Mesodermal cell (in vitro differentiated cells): ENCODE measurements around the gene KIAA1217.

ENCODE experiments used
- H3K27ac ChIP-seq: 2 replicates; pipeline ENCODE4 v1.7.0; 2013; ENCODE audit warnings: mild to moderate bottlenecking, low read depth, low read length, moderate library complexity; ENCODE audit not compliant: severe bottlenecking
- H3K36me3 ChIP-seq: 2 replicates; pipeline ENCODE4 v1.7.1; 2013; ENCODE audit warnings: mild to moderate bottlenecking, low read length, moderate library complexity; ENCODE audit not compliant: control insufficient read depth, insufficient read depth
- H3K4me1 ChIP-seq: one replicate; pipeline ENCODE4 v1.7.1; 2013; ENCODE audit warnings: mild to moderate bottlenecking, low read length; ENCODE audit not compliant: insufficient read depth, control insufficient read depth, poor library complexity, severe bottlenecking
- H3K4me3 ChIP-seq: 2 replicates; pipeline ENCODE4 v1.7.0; 2013; ENCODE audit warnings: low read length, control low read depth, mild to moderate bottlenecking; ENCODE audit not compliant: insufficient read depth, poor library complexity, severe bottlenecking; ENCODE audit errors: extremely low read depth
- H3K9me3 ChIP-seq: 2 replicates; pipeline ENCODE4 v1.7.1; 2013; ENCODE audit warnings: mild to moderate bottlenecking, low read length, moderate library complexity; ENCODE audit not compliant: control insufficient read depth
- whole genome bisulfite sequencing, 2 experiments: methylation state at CpG; one replicate each; pipeline ENCODE4 v1.1.5; 2013; ENCODE audit warnings: missing lambda C conversion rate in 2 of 2; ENCODE audit not compliant: insufficient coverage in 2 of 2; 5-methylcytosine and 5-hydroxymethylcytosine counted together

Gene KIAA1217

DNA sequence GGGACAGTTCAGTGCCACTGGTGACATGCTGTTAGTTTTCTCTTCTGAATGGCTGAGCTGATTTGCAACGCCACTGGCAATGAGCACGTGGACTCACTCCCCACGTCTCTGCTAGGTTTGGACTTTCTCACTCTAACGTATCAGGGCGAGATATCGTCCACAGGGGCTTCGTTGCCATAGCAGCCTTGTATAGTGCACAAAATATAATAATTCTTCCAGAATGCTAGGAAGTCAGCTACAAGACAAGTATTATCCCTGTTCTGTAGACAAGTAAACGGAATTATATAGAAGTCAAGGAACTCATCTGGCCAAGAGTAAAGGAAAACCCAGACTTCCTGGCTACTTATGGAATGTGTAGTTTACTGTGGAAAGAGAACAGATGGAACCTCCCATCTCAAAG is 288.0 kb downstream of the KIAA1217 start:
- 98% methylated on average over 7 to 8 of the region's 8 CpGs for WGBS, 2 experiments
- H3K4me1 ChIP-seq: no peaks in the 10 kb centered on the region
- H3K9me3 ChIP-seq: no peaks in the 10 kb centered on the region
- no peak overlapping the region for H3K27ac ChIP-seq
- H3K36me3 ChIP-seq: no peaks in the 10 kb centered on the region
- H3K4me3 ChIP-seq: no peak overlapping the region

DNA sequence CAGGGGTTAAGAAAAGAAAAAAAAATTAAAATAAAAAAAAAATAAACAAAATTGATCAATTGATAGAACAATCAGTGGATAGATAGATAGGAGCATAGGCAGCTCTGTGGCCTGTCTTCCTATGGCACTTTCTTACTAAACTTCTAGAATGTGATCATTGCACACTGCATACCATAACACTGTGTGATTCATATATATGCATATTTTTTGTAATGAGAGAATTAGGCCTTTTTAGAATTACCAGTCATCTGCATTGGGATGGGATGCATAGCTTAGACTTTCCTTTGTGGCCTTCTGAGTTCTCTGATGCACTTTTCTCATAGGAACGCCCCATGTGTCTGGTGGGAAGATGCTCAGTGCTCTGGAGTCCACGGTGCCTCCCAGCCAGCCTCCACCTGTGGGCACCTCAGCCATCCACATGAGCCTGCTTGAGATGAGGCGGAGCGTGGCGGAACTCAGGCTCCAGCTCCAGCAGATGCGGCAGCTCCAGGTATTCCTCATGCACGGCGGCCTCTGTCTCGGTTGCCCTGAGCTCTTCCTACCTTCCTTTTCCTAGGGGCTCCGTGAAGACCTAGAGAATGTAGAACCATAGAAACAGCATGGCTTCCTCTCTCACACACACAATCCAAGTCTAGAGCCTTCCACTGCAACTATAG is 292.2 kb downstream of the KIAA1217 start:
- 94 to 99% methylated on average over 9 of the region's 10 CpGs for WGBS, 2 experiments
- Histone ChIP-seq H3K4me3 (no peak overlapping the region), H3K4me1 (no peaks in the 10 kb centered on the region), H3K36me3 (no peaks in the 10 kb centered on the region), H3K27ac (no peak overlapping the region), H3K9me3 (no peaks in the 10 kb centered on the region)

DNA sequence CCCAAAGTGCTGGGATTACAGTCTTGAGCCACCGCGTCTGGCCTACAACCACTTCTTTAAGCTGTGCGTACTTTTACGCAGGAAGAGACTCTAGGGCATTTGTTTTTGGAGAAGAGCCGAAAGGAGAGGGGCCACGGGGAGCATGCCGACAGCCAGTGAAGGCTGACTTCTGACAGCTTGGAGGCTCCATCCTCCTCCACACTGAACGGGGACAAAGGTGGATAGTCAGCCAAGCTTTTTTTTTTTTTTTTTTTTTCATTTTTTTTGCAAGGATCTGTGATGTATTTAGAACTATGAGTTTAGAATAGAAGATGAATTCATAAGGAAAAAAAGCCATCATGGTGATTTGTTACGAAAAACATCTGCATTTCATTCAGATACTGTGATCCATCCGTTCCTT is 293.1 kb downstream of the KIAA1217 start:
- WGBS, 2 experiments: 95 to 98% methylated on average over 5 to 9 of the region's 10 CpGs
- Histone ChIP-seq H3K27ac (no peak overlapping the region), H3K36me3 (peaks cover under 1% of the 10 kb centered on the region)

DNA sequence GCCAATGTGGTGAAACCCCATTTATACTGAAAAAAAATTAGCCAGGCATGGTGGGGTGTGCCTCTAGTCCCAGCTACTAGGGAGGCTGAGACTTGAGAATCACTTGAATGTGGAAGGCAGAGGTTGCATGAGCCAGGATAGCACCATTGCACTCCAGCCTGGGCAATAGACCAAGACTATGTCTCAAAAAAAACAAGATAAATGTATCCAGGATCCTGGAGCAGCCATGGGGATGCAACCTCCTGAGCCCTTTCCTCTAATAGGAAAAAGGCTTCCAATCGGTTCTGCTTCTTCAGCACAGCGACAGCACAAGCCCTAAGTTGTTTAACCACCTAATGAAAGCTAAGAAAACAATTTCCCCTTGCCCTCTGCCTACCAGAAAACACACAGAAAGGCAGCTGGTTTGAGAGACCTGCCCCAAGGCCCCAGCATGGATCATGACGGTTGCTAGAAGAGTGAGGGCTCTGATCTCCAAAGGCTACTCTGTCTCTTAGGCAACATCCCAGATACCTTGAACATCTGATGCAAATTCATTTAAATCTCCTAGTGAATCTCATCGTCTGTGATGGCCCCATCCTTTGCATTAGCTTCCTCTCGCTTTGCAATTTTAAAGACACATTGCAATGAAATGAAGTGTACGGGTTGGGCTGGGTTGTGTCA is 294.0 kb downstream of the KIAA1217 start:
- H3K4me3 ChIP-seq: no peak overlapping the region
- 85 to 88% methylated on average over 3 to 5 of the region's 6 CpGs for WGBS, 2 experiments
- no peaks in the 10 kb centered on the region for H3K4me1 ChIP-seq
- no peaks in the 10 kb centered on the region for H3K9me3 ChIP-seq
- peaks cover 4% of the 10 kb centered on the region for H3K36me3 ChIP-seq
- H3K27ac ChIP-seq: no peak overlapping the region

More for the DNA sequence above, 293.1 kb downstream of the KIAA1217 start:
- H3K9me3 ChIP-seq: no peaks in the 10 kb centered on the region
- no peaks in the 10 kb centered on the region for H3K4me1 ChIP-seq
- no peak overlapping the region for H3K4me3 ChIP-seq

DNA sequence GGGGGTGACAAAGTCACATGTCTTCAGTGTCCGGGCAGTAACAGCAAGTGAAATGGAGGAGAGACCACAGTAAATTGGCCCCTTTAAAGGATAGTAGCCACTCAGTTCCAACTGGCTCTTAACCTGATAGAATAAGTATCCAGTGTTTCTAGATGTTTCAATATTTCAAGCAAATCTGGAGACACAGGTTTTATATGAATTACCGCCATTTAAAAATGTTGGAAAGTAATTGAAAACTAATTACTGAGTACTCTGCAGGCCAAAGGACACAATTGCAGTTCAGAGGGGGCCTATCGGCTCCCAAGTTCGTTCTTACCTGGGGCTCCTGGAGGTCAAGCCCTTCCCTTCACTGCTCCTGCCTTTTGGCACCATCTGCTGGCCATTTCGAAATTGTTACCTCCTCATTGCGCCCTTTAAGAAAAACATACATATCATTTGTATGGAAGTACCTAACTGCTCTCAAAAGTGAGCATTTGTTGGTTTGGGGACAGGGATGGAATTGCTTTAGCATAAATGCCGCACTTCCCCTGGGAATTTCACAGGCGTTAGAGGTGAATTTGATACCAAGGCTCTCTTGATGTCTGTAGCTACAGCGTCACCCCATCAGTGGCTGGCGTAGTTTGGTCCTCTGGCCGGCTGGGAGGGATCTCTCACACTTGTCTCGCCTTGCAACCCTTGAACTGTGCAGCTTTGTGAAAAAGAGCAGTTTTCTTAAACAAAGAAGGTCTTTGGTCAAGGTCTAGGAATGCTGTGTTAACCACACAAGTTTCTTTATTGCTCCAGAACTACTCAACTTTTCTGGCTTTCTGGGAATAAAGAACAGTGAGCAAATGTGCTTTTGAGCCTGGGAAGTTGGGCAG is 294.8 kb downstream of the KIAA1217 start:
- H3K36me3 ChIP-seq: peaks cover 4% of the 10 kb centered on the region
- no peaks in the 10 kb centered on the region for H3K9me3 ChIP-seq
- 56 to 62% methylated on average over 9 of the region's 12 CpGs for WGBS, 2 experiments
- H3K4me3 ChIP-seq: no peak overlapping the region
- H3K27ac ChIP-seq: no peak overlapping the region
- H3K4me1 ChIP-seq: no peaks in the 10 kb centered on the region

DNA sequence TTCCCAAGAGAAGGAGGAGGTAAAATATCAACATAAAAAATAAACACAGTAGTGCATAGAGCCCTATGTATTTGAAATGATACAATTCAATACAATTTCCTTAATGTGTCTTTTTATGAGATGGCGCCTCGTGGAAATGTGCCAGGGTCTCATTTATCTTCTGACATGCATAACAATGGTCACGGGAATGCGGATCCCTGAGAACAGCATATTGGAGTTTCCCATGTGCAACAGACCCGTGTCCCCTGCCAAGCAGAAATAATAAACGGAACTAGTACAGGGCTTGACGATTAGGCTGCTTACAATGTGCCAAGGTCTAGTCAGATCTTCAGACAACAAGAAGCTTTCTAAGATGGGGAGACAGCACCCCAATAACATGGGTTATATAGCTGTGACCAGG is 296.8 kb downstream of the KIAA1217 start:
- WGBS, 2 experiments: 88 to 89% methylated on average over 5 to 7 of the region's 7 CpGs

DNA sequence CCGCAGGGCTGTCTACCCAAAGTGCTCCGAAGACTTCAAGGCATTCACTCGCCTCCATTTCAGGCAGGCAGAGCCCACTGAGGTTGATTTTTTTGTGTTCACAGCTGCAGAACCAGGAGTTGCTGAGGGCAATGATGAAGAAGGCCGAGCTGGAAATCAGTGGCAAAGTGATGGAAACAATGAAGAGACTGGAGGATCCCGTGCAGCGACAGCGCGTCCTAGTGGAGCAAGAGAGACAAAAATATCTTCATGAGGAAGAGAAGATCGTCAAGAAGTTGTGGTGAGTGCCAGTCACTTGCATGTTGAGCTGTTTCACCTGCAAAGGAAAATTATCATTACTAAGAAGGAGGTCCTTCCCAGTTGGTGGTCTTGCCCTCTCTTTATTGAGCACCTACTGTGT is 304.2 kb downstream of the KIAA1217 start:
- 89% methylated on average over 3 to 9 of the region's 9 CpGs for WGBS, 2 experiments
- H3K4me3 ChIP-seq: no peak overlapping the region
- no peaks in the 10 kb centered on the region for H3K9me3 ChIP-seq
- peaks cover 3% of the 10 kb centered on the region for H3K36me3 ChIP-seq
- no peaks in the 10 kb centered on the region for H3K4me1 ChIP-seq
- no peak overlapping the region for H3K27ac ChIP-seq

More for the DNA sequence above, 296.8 kb downstream of the KIAA1217 start:
- Histone ChIP-seq H3K4me3 (no peak overlapping the region), H3K9me3 (no peaks in the 10 kb centered on the region), H3K4me1 (no peaks in the 10 kb centered on the region), H3K36me3 (peaks cover 4% of the 10 kb centered on the region), H3K27ac (no peak overlapping the region)

DNA sequence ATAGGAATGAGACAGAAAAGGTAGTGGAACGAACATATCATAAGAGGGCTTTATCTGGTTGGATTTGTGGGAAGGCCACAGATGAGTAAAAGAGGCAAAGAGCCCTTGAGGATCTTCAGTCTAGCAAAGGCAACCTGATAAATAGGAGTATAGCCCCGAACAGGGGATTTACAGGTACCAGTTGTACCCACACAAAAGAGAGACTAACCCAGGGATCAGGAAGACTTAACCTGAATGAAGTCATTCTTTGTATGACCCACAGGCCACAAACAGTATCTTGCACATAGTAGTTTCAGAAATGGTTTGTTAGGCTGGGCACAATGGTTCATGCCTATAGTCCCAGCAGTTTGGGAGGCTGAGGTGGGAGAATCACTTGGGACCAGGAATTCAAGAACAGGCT is 306.5 kb downstream of the KIAA1217 start:
- peaks cover 3% of the 10 kb centered on the region for H3K36me3 ChIP-seq
- WGBS, 2 experiments: 93 to 100% methylated on average over 1 to 2 of the region's 2 CpGs
- H3K27ac ChIP-seq: no peak overlapping the region
- H3K4me1 ChIP-seq: no peaks in the 10 kb centered on the region
- H3K9me3 ChIP-seq: no peaks in the 10 kb centered on the region
- H3K4me3 ChIP-seq: no peak overlapping the region

DNA sequence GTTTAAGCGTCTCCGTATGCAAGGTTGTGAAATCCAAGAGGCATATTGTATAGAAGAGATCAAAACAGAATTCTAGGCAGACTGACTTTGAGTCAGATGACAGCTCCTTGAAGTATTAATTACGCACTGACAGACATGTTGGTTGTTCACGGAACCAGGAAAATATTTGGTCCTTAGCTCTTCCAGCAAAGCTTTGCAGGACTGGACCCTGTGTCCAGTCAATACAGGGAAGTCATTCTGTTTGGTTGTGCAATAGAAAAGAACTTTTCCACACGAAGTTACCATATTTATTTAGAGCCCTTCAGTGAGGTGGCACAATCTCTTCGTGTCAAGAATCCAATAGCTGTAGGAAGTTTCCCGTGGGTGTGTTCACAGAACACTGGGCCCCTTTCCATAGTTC is 309.5 kb downstream of the KIAA1217 start:
- peaks cover 2% of the 10 kb centered on the region for H3K36me3 ChIP-seq
- H3K4me1 ChIP-seq: no peaks in the 10 kb centered on the region
- no peak overlapping the region for H3K27ac ChIP-seq
- H3K4me3 ChIP-seq: no peak overlapping the region
- no peaks in the 10 kb centered on the region for H3K9me3 ChIP-seq
- WGBS, 2 experiments: 90 to 96% methylated on average over 4 to 7 of the region's 7 CpGs

DNA sequence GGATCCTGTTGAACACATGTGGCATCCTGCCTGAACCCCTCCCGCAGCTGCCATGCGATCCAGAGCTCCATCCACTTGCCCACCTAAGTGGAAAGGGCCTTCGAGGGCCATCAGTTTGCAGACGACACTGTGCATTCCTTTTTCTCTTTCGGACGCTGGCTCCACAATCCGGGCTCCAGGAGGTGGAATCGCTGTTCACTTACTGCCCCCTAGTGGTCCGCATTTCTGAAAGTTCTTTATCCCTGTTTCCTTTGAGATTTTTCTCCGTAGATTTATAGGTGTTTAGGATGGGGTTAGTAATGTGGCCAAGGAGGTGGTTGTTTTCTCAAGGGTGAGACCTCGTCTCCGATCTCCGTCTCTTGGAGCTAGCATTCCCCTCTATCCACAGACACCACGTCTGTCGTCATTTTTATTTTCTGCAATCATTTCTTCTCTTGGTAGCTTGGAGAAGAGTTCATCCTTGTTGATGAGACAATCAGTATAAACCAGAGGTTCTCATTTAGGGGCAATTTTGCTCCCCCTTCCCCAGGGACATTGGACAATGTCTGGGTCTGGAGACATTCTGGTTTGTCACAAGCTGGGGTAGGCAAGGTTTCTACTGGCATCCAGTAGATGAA is 310.2 kb downstream of the KIAA1217 start:
- Histone ChIP-seq H3K36me3 (peaks cover 9% of the 10 kb centered on the region), H3K9me3 (no peaks in the 10 kb centered on the region), H3K4me3 (no peak overlapping the region), H3K27ac (no peak overlapping the region), H3K4me1 (no peaks in the 10 kb centered on the region)
- 15 to 39% methylated on average over 8 to 9 of the region's 15 CpGs for WGBS, 2 experiments
